HG03571 (cell line): ENCODE results near the gene NASP.

Experiments used
- ATAC-seq: cut with Tn5 transposase; IDR thresholded peaks from one replicate; pipeline ENCODE4 v1.9.1; 2021; ENCODE audit not compliant: unreplicated experiment

NASP gene

GRCh38 chr1:45660336-45660735, 76.5 kb downstream of the NASP start:
- ATAC-seq = no peak

- ATAC-seq = no peak
These were observed 83.0 kb downstream of the NASP start for GRCh38 chr1:45666836-45667235.

GRCh38 chr1:45667321-45668111, 83.7 kb downstream of the NASP start:
- no peak for ATAC-seq
